Hepatocyte (in vitro differentiated cells): ENCODE results near the gene TRAPPC2. TPM values are rescaled to one million over a fixed set of nuclear protein-coding genes. Genes with fewer than 3 reads are reported as not detected.
A peak's percentile ranks its signal among the peaks of the same experiment; 100 is the strongest.

Experiments used
- DNase-seq: peaks from one replicate; pipeline ENCODE4 v3.0.0-alpha.2; 2016; ENCODE audit warnings: low spot score
- H2AFZ ChIP-seq: fragments of 200-600 bp; sonication (generic); 2 replicates; pipeline ENCODE4 v1.6.0; 2016; ENCODE audit warnings: antibody characterized with exemption, mild to moderate bottlenecking
- H3K27ac ChIP-seq: fragments of 200-600 bp; sonication (generic); 2 replicates; pipeline ENCODE4 v1.5.1; 2016; ENCODE audit warnings: mild to moderate bottlenecking
- H3K27me3 ChIP-seq: fragments of 200-600 bp; sonication (generic); 2 replicates; pipeline ENCODE4 v1.6.1; 2016
- H3K36me3 ChIP-seq: fragments of 200-600 bp; sonication (generic); replicated peaks from 2 replicates; pipeline ENCODE4 v1.5.1; 2016; ENCODE audit warnings: low read depth; ENCODE audit not compliant: insufficient read depth
- H3K4me1 ChIP-seq: fragments of 200-600 bp; sonication (generic); 2 replicates; pipeline ENCODE4 v1.5.1; 2016; ENCODE audit warnings: mild to moderate bottlenecking, moderate library complexity; ENCODE audit not compliant: insufficient read depth
- H3K4me2 ChIP-seq: fragments of 200-600 bp; sonication (generic); 2 replicates; pipeline ENCODE4 v1.6.0; 2016
- H3K4me3 ChIP-seq: fragments of 200-600 bp; sonication (generic); 2 replicates; pipeline ENCODE4 v1.5.1; 2016; ENCODE audit warnings: mild to moderate bottlenecking
- H3K79me2 ChIP-seq: fragments of 200-600 bp; sonication (generic); 2 replicates; pipeline ENCODE4 v1.6.0; 2017; ENCODE audit warnings: mild to moderate bottlenecking
- H3K9me2 ChIP-seq: fragments of 200-600 bp; sonication (generic); replicated peaks from 2 replicates; pipeline ENCODE4 v1.6.0; 2017; ENCODE audit warnings: mild to moderate bottlenecking; ENCODE audit not compliant: insufficient read depth
- H3K9me3 ChIP-seq: fragments of 200-600 bp; sonication (generic); 2 replicates; pipeline ENCODE4 v1.5.1; 2016; ENCODE audit warnings: low read depth, mild to moderate bottlenecking
- H4K20me1 ChIP-seq: fragments of 200-600 bp; sonication (generic); 2 replicates; pipeline ENCODE4 v1.6.0; 2016; ENCODE audit warnings: mild to moderate bottlenecking; ENCODE audit not compliant: insufficient read depth, poor library complexity, severe bottlenecking
- EZH2phosphoT487 ChIP-seq: fragments of 200-600 bp; sonication (generic); IDR thresholded peaks from one replicate; pipeline ENCODE4 v1.6.1; 2018; ENCODE audit warnings: antibody characterized with exemption, mild to moderate bottlenecking, low read depth, moderate library complexity; ENCODE audit not compliant: unreplicated experiment, severe bottlenecking
- WGBS: methylation state at CpG from one replicate; pipeline ENCODE4 v1.1.6; 2016; ENCODE audit warnings: low lambda C conversion rate; ENCODE audit errors: missing lambda C conversion rate; 5-methylcytosine and 5-hydroxymethylcytosine counted together
- polyA plus RNA-seq: library from polyadenylated mRNA; unstranded; fragments of >200 nt; fragmentation: Nextera tagmentation; extraction: Ambion mirVana; gene quantifications from 2 replicates; pipeline ENCODE4 v1.2.1, GENCODE V29; 2016
- total RNA-seq: library from RNA; depleted of rRNA; stranded (reverse); fragments of >200 nt; gene quantifications from 2 replicates; pipeline ENCODE4 v1.2.3, GENCODE V29; 2014
- TF ChIP-seq, protein P1 (sequence below): fragments of 200-600 bp; sonication (generic); IDR thresholded peaks from 2 replicates; pipeline ENCODE4 v1.5.1; 2016; ENCODE audit warnings: antibody characterized with exemption, mild to moderate bottlenecking; ENCODE audit not compliant: poor library complexity

Gene TRAPPC2
- total and polyA plus RNA-seq, 2 experiments from 2014 or later: 15.8 to 24.8 TPM

GRCh38 chrX:13662355-13662791, 72.0 kb downstream of the TRAPPC2 start:
- Histone ChIP-seq H3K27ac (peak overlapping the region; percentile 67), H2AFZ (no peak overlapping the region)

More at GRCh38 chrX:13662355-13662791, 72.0 kb downstream of the TRAPPC2 start:
- H3K36me3 ChIP-seq: no peaks in the 10 kb centered on the region
- DNase-seq: peak; percentile 45
- no peaks in the 10 kb centered on the region for H3K79me2 ChIP-seq
- no peaks in the 10 kb centered on the region for H3K9me3 ChIP-seq
- no peaks in the 10 kb centered on the region for H4K20me1 ChIP-seq
- no peaks in the 10 kb centered on the region for H3K27me3 ChIP-seq
- WGBS: 55% methylated on average over 6 of the region's 6 CpGs
- H3K9me2 ChIP-seq: no peaks in the 10 kb centered on the region
- H3K4me1 ChIP-seq: no peaks in the 10 kb centered on the region
- TF ChIP-seq EZH2phosphoT487: no peak
- TF ChIP-seq, protein P1, sequence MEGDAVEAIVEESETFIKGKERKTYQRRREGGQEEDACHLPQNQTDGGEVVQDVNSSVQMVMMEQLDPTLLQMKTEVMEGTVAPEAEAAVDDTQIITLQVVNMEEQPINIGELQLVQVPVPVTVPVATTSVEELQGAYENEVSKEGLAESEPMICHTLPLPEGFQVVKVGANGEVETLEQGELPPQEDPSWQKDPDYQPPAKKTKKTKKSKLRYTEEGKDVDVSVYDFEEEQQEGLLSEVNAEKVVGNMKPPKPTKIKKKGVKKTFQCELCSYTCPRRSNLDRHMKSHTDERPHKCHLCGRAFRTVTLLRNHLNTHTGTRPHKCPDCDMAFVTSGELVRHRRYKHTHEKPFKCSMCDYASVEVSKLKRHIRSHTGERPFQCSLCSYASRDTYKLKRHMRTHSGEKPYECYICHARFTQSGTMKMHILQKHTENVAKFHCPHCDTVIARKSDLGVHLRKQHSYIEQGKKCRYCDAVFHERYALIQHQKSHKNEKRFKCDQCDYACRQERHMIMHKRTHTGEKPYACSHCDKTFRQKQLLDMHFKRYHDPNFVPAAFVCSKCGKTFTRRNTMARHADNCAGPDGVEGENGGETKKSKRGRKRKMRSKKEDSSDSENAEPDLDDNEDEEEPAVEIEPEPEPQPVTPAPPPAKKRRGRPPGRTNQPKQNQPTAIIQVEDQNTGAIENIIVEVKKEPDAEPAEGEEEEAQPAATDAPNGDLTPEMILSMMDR: no peak
- H3K4me3 ChIP-seq: no peak overlapping the region
- H3K4me2 ChIP-seq: peak overlapping the region; percentile 60

Other genes starting within 250 kb of the TRAPPC2 start
- 115 and 116 TPM in 2 replicates for gene EGFL6, start 165.0 kb downstream of the TRAPPC2 start, total RNA-seq
- 131 and 144 TPM in 2 replicates for gene EGFL6, start 165.0 kb downstream of the TRAPPC2 start, polyA plus RNA-seq
- 5.4 and 5.5 TPM in 2 replicates for gene TCEANC, start 81.5 kb downstream of the TRAPPC2 start, total RNA-seq
- 1.8 and 2.0 TPM in 2 replicates for gene TCEANC, start 81.5 kb downstream of the TRAPPC2 start, polyA plus RNA-seq
- gene RAB9A, start 45.5 kb downstream of the TRAPPC2 start, total RNA-seq: 66.1 and 73.0 TPM in 2 replicates
- 51.2 and 53.9 TPM in 2 replicates for gene RAB9A, start 45.5 kb downstream of the TRAPPC2 start, polyA plus RNA-seq
- 23.5 and 27.6 TPM in 2 replicates for gene OFD1, start 128 bp upstream of the TRAPPC2 start, total RNA-seq
- gene OFD1, start 128 bp upstream of the TRAPPC2 start, polyA plus RNA-seq: 23.5 and 30.6 TPM in 2 replicates
- gene GPM6B, start 82.5 kb upstream of the TRAPPC2 start, total RNA-seq: 4.9 and 9.0 TPM in 2 replicates
- 6.8 and 10.2 TPM in 2 replicates for gene GPM6B, start 82.5 kb upstream of the TRAPPC2 start, polyA plus RNA-seq